Cerebellar cortex (tissue), 1 donor: Measurements from ENCODE around the gene C5orf34.
"Not testable (repeated sequence)": the region's sequence is repeated elsewhere in the genome, so short reads cannot be mapped to it uniquely, and the experiment has no call there.

ENCODE experiments used
- DNase-seq: peaks from one replicate; pipeline ENCODE4 v3.0.0-alpha.2; 2015; ENCODE audit warnings: low spot score

C5orf34 gene

GRCh38 chr5:43514816-43515677, at the start of gene C5orf34:
Gene C5orf34 (minus strand): TSS chr5:43515148. CDS start chr5:43509339, 5,809 bp downstream.
- DNase-seq, result peak; percentile 98

- no peak for DNase-seq
Observed at GRCh38 chr5:43564289-43564850, 49.4 kb upstream of the C5orf34 start.

- DNase-seq, result no peak
Observed at GRCh38 chr5:43563321-43563720, 48.4 kb upstream of the C5orf34 start.

- no peak for DNase-seq
Observed at GRCh38 chr5:43561356-43561755, 46.4 kb upstream of the C5orf34 start.

- DNase-seq, result no peak
Observed at GRCh38 chr5:43560128-43560527, 45.2 kb upstream of the C5orf34 start.

GRCh38 chr5:43556857-43557542, 42.1 kb upstream of the C5orf34 start, which contains the start of gene PAIP1:
Gene PAIP1 (minus strand): TSS chr5:43557077. CDS start chr5:43556846, 231 bp downstream.
- DNase-seq, result peak; percentile 69

GRCh38 chr5:43556607-43556856, 41.6 kb upstream of the C5orf34 start:
- not testable (repeated sequence) for DNase-seq

- DNase-seq, result peak; percentile 45
Observed at GRCh38 chr5:43555895-43556606, 41.1 kb upstream of the C5orf34 start.

- no peak for DNase-seq
Observed at GRCh38 chr5:43554497-43554896, 39.5 kb upstream of the C5orf34 start.

GRCh38 chr5:43553381-43553780, 38.4 kb upstream of the C5orf34 start:
- no peak for DNase-seq

- no peak for DNase-seq
Observed at GRCh38 chr5:43551731-43552130, 36.8 kb upstream of the C5orf34 start.

- DNase-seq, result not testable (repeated sequence)
Observed at GRCh38 chr5:43549272-43549671, 34.3 kb upstream of the C5orf34 start.

- DNase-seq, result no peak
Observed at GRCh38 chr5:43548358-43548757, 33.4 kb upstream of the C5orf34 start.

- DNase-seq, result no peak
Observed at GRCh38 chr5:43547532-43547931, 32.6 kb upstream of the C5orf34 start.

- no peak for DNase-seq
Observed at GRCh38 chr5:43543434-43543833, 28.5 kb upstream of the C5orf34 start.

- DNase-seq, result no peak
Observed at GRCh38 chr5:43540746-43541145, 25.8 kb upstream of the C5orf34 start.

- DNase-seq, result no peak
Observed at GRCh38 chr5:43536972-43537371, 22.0 kb upstream of the C5orf34 start.

- no peak for DNase-seq
Observed at GRCh38 chr5:43533646-43534045, 18.7 kb upstream of the C5orf34 start.

GRCh38 chr5:43530648-43531047, 15.7 kb upstream of the C5orf34 start:
- DNase-seq, result no peak

GRCh38 chr5:43523662-43524072, 8.7 kb upstream of the C5orf34 start:
- no peak for DNase-seq

GRCh38 chr5:43520615-43521014, 5.7 kb upstream of the C5orf34 start:
- DNase-seq, result no peak

- no peak for DNase-seq
Observed at GRCh38 chr5:43515678-43516048, 715 bp upstream of the C5orf34 start.

GRCh38 chr5:43514471-43514815, 505 bp downstream of the C5orf34 start:
- no peak for DNase-seq
